GM12873 (cell line): ENCODE measurements around the gene NAT14.

Experiments
- CTCF ChIP-seq: IDR thresholded peaks from 2 replicates; pipeline ENCODE4 v1.5.1; 2012; ENCODE audit warnings: low read depth, mild to moderate bottlenecking, moderate library complexity, low read length, control low read depth; ENCODE audit not compliant: insufficient read depth; ENCODE audit errors: missing control alignments

The NAT14 gene

GRCh38 chr19:55442372-55442961 lies 42.5 kb upstream of the NAT14 start:
- TF ChIP-seq CTCF: no peak

GRCh38 chr19:55443045-55443823 lies 41.8 kb upstream of the NAT14 start, which contains the start of gene SHISA7:
Gene SHISA7 (minus strand): TSS chr19:55443300. CDS start chr19:55442863, 437 bp downstream.
- no peak for TF ChIP-seq CTCF

- TF ChIP-seq CTCF: no peak
Observed at GRCh38 chr19:55443824-55444480, 41.0 kb upstream of the NAT14 start.

- no peak for TF ChIP-seq CTCF
Observed at GRCh38 chr19:55444646-55445045, 40.3 kb upstream of the NAT14 start.

GRCh38 chr19:55446060-55446459 lies 38.9 kb upstream of the NAT14 start:
- TF ChIP-seq CTCF: no peak

- TF ChIP-seq CTCF: no peak
Observed at GRCh38 chr19:55447421-55448174, 37.4 kb upstream of the NAT14 start.
